CD4-positive, alpha-beta memory T cell (primary cell): ENCODE measurements around the gene SYP. TPM values are rescaled to one million over a fixed set of nuclear protein-coding genes. Genes with fewer than 3 reads are reported as not detected.
"Not testable (repeated sequence)": the region's sequence is repeated elsewhere in the genome, so short reads cannot be mapped to it uniquely, and the experiment has no call there.

Experiments
- CTCF ChIA-PET: fragments of 350-600 bp; sonication (Branson Sonifier 250); formaldehyde crosslinking; loops from one replicate; lab custom pipeline; 2021; ENCODE audit warnings: inconsistent platforms; ENCODE audit not compliant: partially characterized antibody; lab: Charles Lee
- POLR2A ChIA-PET: fragments of 350-600 bp; sonication (Branson Sonifier 250); formaldehyde crosslinking; loops from one replicate; lab custom pipeline; 2021; ENCODE audit not compliant: partially characterized antibody; lab: Charles Lee
- DNase-seq, 5 donors: peaks; one replicate each; pipeline versions ENCODE4 v3.0.0 to v3.0.0-alpha.2; 2020 to 2022; ENCODE audit warnings: mixed read lengths in 1 of 5
- H3K27ac ChIP-seq: one replicate; pipeline ENCODE4 v1.7.0; 2013; ENCODE audit warnings: low read depth, low read length
- H3K27me3 ChIP-seq: 2 replicates; pipeline ENCODE4 v1.7.0; 2013; ENCODE audit warnings: mild to moderate bottlenecking, low read length, moderate library complexity; ENCODE audit not compliant: insufficient read depth
- H3K36me3 ChIP-seq: 2 replicates; pipeline ENCODE4 v1.7.0; 2013; ENCODE audit warnings: mild to moderate bottlenecking, low read length, moderate library complexity; ENCODE audit not compliant: insufficient read depth
- H3K4me1 ChIP-seq: 2 replicates; pipeline ENCODE4 v1.7.0; 2013; ENCODE audit warnings: mild to moderate bottlenecking, low read length, moderate library complexity; ENCODE audit not compliant: insufficient read depth
- H3K4me3 ChIP-seq, 2 donors: one replicate each; pipeline ENCODE4 v1.7.0; 2013; ENCODE audit warnings: low read length in 2 of 2, mild to moderate bottlenecking in 1 of 2
- H3K9me3 ChIP-seq, 2 donors: one replicate each; pipeline ENCODE4 v1.7.0; 2013; ENCODE audit warnings: low read length in 2 of 2, control low read depth in 1 of 2; ENCODE audit not compliant: control insufficient read depth in 1 of 2
- H3K27ac Mint-ChIP-seq, 7 donors: one replicate each; pipeline ENCODE4 v1.8.0; 2020 to 2021; ENCODE audit warnings: mixed read lengths in 7 of 7, mild to moderate bottlenecking in 6 of 7, inconsistent platforms in 3 of 7, moderate library complexity in 3 of 7
- H3K27me3 Mint-ChIP-seq, 2 donors: one replicate each; pipeline ENCODE4 v1.8.0; 2020 to 2021; ENCODE audit warnings: mixed read lengths in 2 of 2
- H3K36me3 Mint-ChIP-seq, 2 donors: one replicate each; pipeline ENCODE4 v1.8.0; 2020 to 2021; ENCODE audit warnings: mixed read lengths in 2 of 2, inconsistent platforms in 1 of 2, mild to moderate bottlenecking in 1 of 2
- H3K4me1 Mint-ChIP-seq, 4 donors: one replicate each; pipeline ENCODE4 v1.8.0; 2020 to 2021; ENCODE audit warnings: mixed read lengths in 4 of 4, mild to moderate bottlenecking in 1 of 4
- H3K4me3 Mint-ChIP-seq, 8 donors: one replicate each; pipeline ENCODE4 v1.8.0; 2020 to 2021; ENCODE audit warnings: mixed read lengths in 8 of 8, mild to moderate bottlenecking in 7 of 8, moderate library complexity in 6 of 8, inconsistent platforms in 3 of 8
- H3K9me3 Mint-ChIP-seq, 8 donors: one replicate each; pipeline ENCODE4 v1.8.0; 2020 to 2021; ENCODE audit warnings: mixed read lengths in 8 of 8, mild to moderate bottlenecking in 5 of 8, inconsistent platforms in 3 of 8, moderate library complexity in 1 of 8
- intact Hi-C: fragments of 100-400 bp; cut with micrococcal nuclease; formaldehyde crosslinking; loops from one replicate; pipeline ENCODE4 v1.15.1; 2023
- polyA plus RNA-seq, 2 donors: library from polyadenylated mRNA; unstranded; fragments of 300-500 nt; fragmentation: Illumina TruSeq; gene quantifications; one replicate each; pipeline ENCODE4 v1.2.3, GENCODE V29; 2021
- total RNA-seq, 2 experiments: library from RNA; stranded (reverse); gene quantifications; one replicate each; pipeline ENCODE4 v1.2.3, GENCODE V29; 2021

Gene SYP
- total and polyA plus RNA-seq, 4 experiments from 2014 or later: 0.32 to 0.73 (median 0.50) TPM; not detected in 1

DNA sequence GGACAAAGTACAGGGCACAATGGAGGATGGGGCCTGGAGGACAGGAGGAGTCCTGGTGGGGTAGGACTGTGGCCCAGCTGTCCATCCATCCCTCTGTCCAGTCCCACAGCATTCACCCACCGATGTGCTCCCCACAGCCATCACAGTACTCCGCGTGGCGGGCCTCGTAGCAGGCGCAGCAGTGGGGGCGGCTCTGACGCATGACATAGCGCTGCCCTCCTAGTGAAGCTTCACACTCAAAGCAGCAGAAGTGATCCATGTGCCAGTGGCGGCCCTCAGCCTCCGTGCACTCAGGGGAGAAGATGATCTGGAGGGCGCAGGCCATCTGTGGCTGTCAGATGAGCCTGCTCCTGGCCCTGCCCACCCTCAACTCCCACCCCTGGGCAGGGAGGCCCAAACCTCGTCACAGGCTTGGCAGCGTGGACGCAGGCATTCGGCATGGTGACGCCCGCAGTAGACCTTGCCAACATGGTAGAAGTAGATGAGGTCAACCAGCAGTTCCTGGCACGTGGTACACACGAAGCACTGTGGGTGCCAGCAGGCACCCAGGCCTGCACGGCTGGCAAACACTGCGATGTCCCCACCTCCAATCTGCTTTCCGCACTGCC, 22.0 kb downstream of the SYP start:
- ChIA-PET POLR2A (interaction anchor here (0.8 to 2.6 kb wide), 2 partner anchors 11 to 23 kb away, joined by 3 to 14 read pairs; no protein-coding TSS in a partner anchor), CTCF (interaction anchor here (0.9 to 1.5 kb wide), 4 partner anchors 11 to 231 kb away, joined by 3 to 9 read pairs (median 3); no protein-coding TSS in a partner anchor)
- Mint-ChIP-seq H3K4me3 (no peak overlapping the region), H3K27me3 (no peaks in the 10 kb centered on the region), H3K27ac (peak overlapping the region in 3 of 7 donors; percentile 8 to 68 (median 65)), H3K9me3 (peaks cover 0 to 1% (median 0%) of the 10 kb centered on the region in 8 donors), H3K36me3 (peaks cover 18 to 54% of the 10 kb centered on the region in 2 donors), H3K4me1 (peaks cover 7 to 22% (median 11%) of the 10 kb centered on the region in 4 donors)
- Histone ChIP-seq H3K9me3 (no peaks in the 10 kb centered on the region), H3K4me3 (no peak overlapping the region), H3K27me3 (no peaks in the 10 kb centered on the region), H3K27ac (no peak overlapping the region), H3K36me3 (peaks cover 10% of the 10 kb centered on the region), H3K4me1 (peaks cover 11% of the 10 kb centered on the region)
- no peak for DNase-seq
- intact Hi-C loops: no loop called here

DNA sequence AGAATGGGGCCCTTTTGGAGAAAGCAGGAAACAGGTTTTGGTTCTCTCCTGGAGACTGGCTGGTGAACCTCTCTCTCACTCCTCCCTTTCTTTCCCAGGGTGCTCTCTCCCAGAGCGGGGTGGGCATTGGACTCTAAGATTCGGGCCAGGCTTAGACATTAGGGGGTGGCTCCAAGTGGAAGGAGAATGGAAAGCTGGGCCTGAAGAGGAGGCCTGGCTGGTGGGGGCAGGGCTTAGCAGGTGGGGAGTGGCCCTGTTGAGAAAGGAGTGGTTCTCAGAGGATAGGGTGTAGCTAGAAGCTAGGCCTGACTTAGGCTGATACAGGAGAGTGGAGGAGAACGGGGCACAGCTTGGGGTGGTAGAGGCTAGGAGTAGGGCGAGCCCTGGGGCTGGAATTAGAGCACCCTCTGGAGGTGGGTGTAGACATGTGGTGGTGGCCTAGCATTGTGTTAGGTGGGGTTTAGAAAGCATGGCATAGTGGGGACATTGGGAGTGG, 22.6 kb downstream of the SYP start:
- H3K27ac Mint-ChIP-seq: peak overlapping the region in 4 of 7 donors; percentile 8 to 68 (median 66)
- no peak overlapping the region for H3K4me3 ChIP-seq
- H3K4me1 ChIP-seq: peaks cover 15% of the 10 kb centered on the region
- no peaks in the 10 kb centered on the region for H3K9me3 ChIP-seq
- H3K27me3 Mint-ChIP-seq: no peaks in the 10 kb centered on the region
- CTCF ChIA-PET: interaction anchor here (0.9 to 1.5 kb wide), 4 partner anchors 10 to 230 kb away, joined by 3 to 9 read pairs (median 3); no protein-coding TSS in a partner anchor
- H3K27me3 ChIP-seq: no peaks in the 10 kb centered on the region
- intact Hi-C loops: no loop called here
- POLR2A ChIA-PET: interaction anchor here (0.6 to 2.6 kb wide), 3 partner anchors 11 to 68 kb away, joined by 3 to 14 read pairs (median 3); no protein-coding TSS in a partner anchor
- H3K27ac ChIP-seq: no peak overlapping the region
- H3K4me3 Mint-ChIP-seq: no peak overlapping the region
- peak in 1 of 5 donors; percentile 19 for DNase-seq
- peaks cover 0 to 1% (median 0%) of the 10 kb centered on the region in 8 donors for H3K9me3 Mint-ChIP-seq
- H3K36me3 Mint-ChIP-seq: peaks cover 17 to 55% of the 10 kb centered on the region in 2 donors
- peaks cover 8 to 27% (median 15%) of the 10 kb centered on the region in 4 donors for H3K4me1 Mint-ChIP-seq
- peaks cover 10% of the 10 kb centered on the region for H3K36me3 ChIP-seq

DNA sequence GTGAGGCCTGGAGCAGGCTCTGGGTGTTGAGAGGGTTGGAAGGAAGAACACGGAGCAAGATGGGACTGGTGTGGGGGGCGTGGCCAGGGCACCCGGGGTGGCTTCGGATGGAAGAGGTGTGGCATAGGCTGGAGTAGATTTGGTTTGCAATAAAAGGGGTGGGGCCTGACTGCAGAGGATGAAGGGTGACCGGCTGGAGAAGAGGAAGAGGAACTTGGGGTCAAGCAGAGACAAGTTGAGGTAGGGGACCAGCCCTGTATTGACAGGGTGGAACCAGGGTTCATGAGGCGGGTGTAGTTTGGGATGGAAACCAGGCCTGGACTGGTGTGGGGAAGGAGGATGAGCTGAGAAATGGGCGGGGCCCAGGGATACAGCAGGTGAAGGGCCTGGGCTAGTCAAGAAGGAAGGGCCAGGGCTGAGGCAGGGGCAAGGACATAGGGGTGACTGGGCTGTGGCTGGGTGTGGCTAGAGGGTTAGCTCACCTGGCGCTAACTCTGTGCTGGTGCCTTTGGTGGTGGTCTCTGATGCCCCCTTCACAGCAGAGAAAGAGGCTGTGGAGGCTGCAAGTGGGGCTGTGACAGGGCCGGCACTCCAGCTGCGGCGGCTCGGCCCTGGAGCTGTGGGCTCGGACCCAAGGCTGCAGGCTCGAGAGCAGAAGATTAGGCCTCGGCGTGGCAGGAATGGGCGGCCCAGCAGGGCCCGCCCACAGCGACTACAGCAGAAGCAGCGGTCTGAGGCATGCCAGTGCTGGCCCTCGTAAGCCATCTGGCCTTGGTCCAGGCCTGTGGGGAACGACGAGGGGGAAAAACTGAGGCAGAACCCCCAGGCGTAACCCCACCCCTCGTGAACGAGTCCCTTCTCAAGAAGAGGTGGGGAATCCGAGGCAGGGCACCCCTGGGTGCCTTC, 23.3 kb downstream of the SYP start:
- ChIA-PET CTCF (interaction anchor here (0.9 to 1.5 kb wide), 5 partner anchors 10 to 230 kb away, joined by 3 to 9 read pairs (median 3); no protein-coding TSS in a partner anchor), POLR2A (interaction anchor here (0.6 to 2.6 kb wide), 3 partner anchors 10 to 67 kb away, joined by 3 to 14 read pairs (median 3); no protein-coding TSS in a partner anchor)
- H3K4me3 ChIP-seq: no peak overlapping the region
- H3K27me3 Mint-ChIP-seq: no peaks in the 10 kb centered on the region
- H3K27me3 ChIP-seq: no peaks in the 10 kb centered on the region
- peaks cover 8 to 32% (median 15%) of the 10 kb centered on the region in 4 donors for H3K4me1 Mint-ChIP-seq
- H3K9me3 ChIP-seq: no peaks in the 10 kb centered on the region
- peaks cover 10% of the 10 kb centered on the region for H3K36me3 ChIP-seq
- DNase-seq: no peak
- H3K4me1 ChIP-seq: peaks cover 15% of the 10 kb centered on the region
- H3K9me3 Mint-ChIP-seq: peaks cover 0 to 1% (median 0%) of the 10 kb centered on the region in 8 donors
- H3K36me3 Mint-ChIP-seq: peaks cover 14 to 52% of the 10 kb centered on the region in 2 donors
- H3K27ac ChIP-seq: no peak overlapping the region
- H3K4me3 Mint-ChIP-seq: no peak overlapping the region
- intact Hi-C loops: no loop called here
- peak overlapping the region in 3 of 7 donors; percentile 48 to 75 (median 53) for H3K27ac Mint-ChIP-seq

DNA sequence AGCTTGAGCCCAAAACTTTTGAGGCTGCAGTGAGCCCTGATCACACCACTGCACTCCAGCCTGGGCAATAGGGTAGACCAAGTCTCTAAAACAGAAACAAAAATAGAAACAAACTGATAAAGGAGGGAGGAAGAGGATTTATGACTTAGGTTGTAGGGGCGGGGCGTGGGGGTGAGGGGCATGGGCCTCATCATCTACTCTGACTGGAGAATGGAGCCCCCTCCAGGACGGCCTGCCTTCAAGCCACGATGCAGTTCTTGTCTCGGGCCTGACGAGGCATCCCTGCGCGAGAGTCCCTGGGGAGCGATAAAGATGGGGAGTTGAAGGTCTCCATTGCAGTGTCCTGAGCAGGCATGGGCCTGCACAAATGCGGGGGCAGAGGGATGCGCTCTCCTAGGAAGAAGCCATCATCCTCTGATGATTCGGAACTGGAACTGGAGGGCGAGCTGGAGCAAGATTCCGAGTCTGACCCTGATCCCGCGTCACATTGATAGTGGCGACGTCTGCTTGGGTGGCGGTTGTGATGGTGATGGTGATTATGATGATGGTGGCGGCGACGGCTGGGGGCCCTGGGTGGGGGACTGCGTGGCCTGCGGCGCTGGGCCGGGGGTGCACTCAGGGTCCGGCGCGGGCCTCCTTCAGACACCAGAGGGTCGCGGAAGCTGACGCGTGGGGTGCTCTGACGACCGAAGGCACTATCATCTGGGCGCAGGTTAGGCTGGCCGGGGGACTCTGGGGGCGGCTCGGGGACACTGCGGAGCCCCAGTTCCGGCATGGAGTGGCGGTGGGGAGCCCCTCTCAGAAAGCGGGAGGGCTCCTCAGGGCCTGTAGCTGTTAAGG, 24.3 kb downstream of the SYP start:
- CTCF ChIA-PET: interaction anchor here (0.9 kb wide), 1 partner anchor 9 kb away, joined by 3 read pairs; no protein-coding TSS in a partner anchor
- Mint-ChIP-seq H3K4me1 (peaks cover 8 to 35% (median 15%) of the 10 kb centered on the region in 4 donors), H3K36me3 (peaks cover 14 to 49% of the 10 kb centered on the region in 2 donors)

DNA sequence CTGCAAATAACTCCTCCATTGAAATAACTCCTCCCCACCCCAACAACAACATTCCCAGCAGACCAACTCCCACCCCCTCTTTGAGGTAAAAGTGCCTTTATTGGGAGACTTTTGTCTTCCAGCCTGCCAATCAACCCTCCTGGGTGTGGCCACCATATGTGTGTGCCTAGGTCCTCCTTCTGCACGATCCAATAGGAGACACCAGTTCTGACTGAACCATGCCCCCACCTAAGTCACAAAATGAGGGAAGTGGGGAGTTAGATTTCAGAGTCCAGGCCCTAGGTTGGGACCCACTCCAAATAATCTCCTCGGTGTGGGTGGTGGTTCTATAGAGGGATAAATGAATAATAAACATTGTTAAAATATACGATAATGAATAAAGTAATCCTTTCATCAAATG, 25.3 kb downstream of the SYP start:
- Histone ChIP-seq H3K4me3 (no peak overlapping the region), H3K27ac (no peak overlapping the region), H3K4me1 (peaks cover 15% of the 10 kb centered on the region), H3K9me3 (no peaks in the 10 kb centered on the region), H3K27me3 (no peaks in the 10 kb centered on the region), H3K36me3 (peaks cover 10% of the 10 kb centered on the region)
- CTCF ChIA-PET: no interaction called here
- peak overlapping the region in 3 of 7 donors; percentile 42 to 73 (median 73) for H3K27ac Mint-ChIP-seq
- POLR2A ChIA-PET: interaction anchor here (1.1 to 1.7 kb wide), 2 partner anchors 8 to 16 kb away, joined by 5 to 6 read pairs; no protein-coding TSS in a partner anchor
- peaks cover 14 to 44% of the 10 kb centered on the region in 2 donors for H3K36me3 Mint-ChIP-seq
- peaks cover 8 to 35% (median 15%) of the 10 kb centered on the region in 4 donors for H3K4me1 Mint-ChIP-seq
- intact Hi-C loops: no loop called here
- H3K27me3 Mint-ChIP-seq: no peaks in the 10 kb centered on the region
- H3K4me3 Mint-ChIP-seq: no peak overlapping the region
- DNase-seq: no peak
- H3K9me3 Mint-ChIP-seq: peaks cover 0 to 1% (median 0%) of the 10 kb centered on the region in 8 donors

More for the DNA sequence above, 24.3 kb downstream of the SYP start:
- no peaks in the 10 kb centered on the region for H3K9me3 ChIP-seq
- no peaks in the 10 kb centered on the region for H3K27me3 ChIP-seq
- H3K27ac ChIP-seq: no peak overlapping the region
- peak overlapping the region in 2 of 7 donors; percentile 22 to 59 for H3K27ac Mint-ChIP-seq
- H3K36me3 ChIP-seq: peaks cover 10% of the 10 kb centered on the region
- H3K4me3 Mint-ChIP-seq: no peak overlapping the region
- H3K9me3 Mint-ChIP-seq: peaks cover 0 to 1% (median 0%) of the 10 kb centered on the region in 8 donors
- H3K4me3 ChIP-seq: no peak overlapping the region
- H3K27me3 Mint-ChIP-seq: no peaks in the 10 kb centered on the region
- H3K4me1 ChIP-seq: peaks cover 15% of the 10 kb centered on the region
- no peak for DNase-seq
- POLR2A ChIA-PET: interaction anchor here (1.1 to 1.7 kb wide), 2 partner anchors 9 to 15 kb away, joined by 5 to 6 read pairs; no protein-coding TSS in a partner anchor
- intact Hi-C loops: no loop called here

DNA sequence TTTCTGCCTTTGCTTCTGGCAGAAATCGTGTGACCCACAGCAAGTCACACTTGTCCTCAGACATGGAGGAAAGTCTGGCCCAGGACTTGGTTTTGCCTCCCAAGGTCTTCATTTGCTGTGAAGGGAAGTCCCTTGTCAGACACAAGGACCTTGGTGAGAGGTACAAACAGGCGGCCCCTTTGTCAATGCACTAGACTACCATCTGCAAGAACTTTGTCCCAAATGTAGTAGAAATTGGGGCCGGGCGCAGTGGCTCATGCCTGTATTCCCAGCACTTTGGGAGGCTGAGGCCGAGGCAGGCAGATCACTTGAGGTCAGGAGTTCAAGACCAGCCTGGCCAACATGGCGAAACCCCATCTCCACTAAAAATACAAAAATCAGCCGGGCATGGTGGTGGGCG, 26.4 kb downstream of the SYP start:
- Mint-ChIP-seq H3K36me3 (peaks cover 14 to 37% of the 10 kb centered on the region in 2 donors), H3K27ac (peak overlapping the region; percentile 34 to 91 (median 85)), H3K4me1 (peaks cover 8 to 40% (median 15%) of the 10 kb centered on the region in 4 donors), H3K4me3 (peak overlapping the region in 5 of 8 donors; percentile 81 to 90 (median 86))
- Histone ChIP-seq H3K4me1 (peaks cover 15% of the 10 kb centered on the region), H3K27ac (peak overlapping the region; percentile 76), H3K36me3 (peaks cover 10% of the 10 kb centered on the region)
- POLR2A ChIA-PET, H3K27me3 ChIP-seq, H3K9me3 Mint-ChIP-seq, H3K4me3 ChIP-seq, DNase-seq, H3K27me3 Mint-ChIP-seq, H3K9me3 ChIP-seq, CTCF ChIA-PET: not testable (repeated sequence)
- intact Hi-C loops: loop anchor here (2.0 kb wide), 1 partner anchor 13 kb away; the partner anchor contains the start of gene PRICKLE3
